ENCODE data around the gene TGM3. TPM values are rescaled to one million over a fixed set of nuclear protein-coding genes. Genes with fewer than 3 reads are reported as not detected.

The TGM3 gene
- total and polyA plus RNA-seq, 2 experiments from 2014 or later = 0.08 TPM; not detected in 1

- no peak overlapping the region for H3K27ac Mint-ChIP-seq
- Histone ChIP-seq H3K4me3 (no peak overlapping the region), H3K4me2 (no peak overlapping the region), H2AFZ (no peak overlapping the region), H3K79me2 (replicated peaks; ENCODE audit: insufficient read depth) (no peaks in the 10 kb centered on the region), H3K9me2 (ENCODE audit: insufficient read depth) (no peaks in the 10 kb centered on the region), H3K36me3 (ENCODE audit: insufficient read depth) (no peaks in the 10 kb centered on the region), H3K27me3 (ENCODE audit: insufficient read depth) (no peaks in the 10 kb centered on the region), H3K27ac (ENCODE audit: low read depth) (no peak overlapping the region), H3F3A (replicated peaks; ENCODE audit: low read depth) (no peaks in the 10 kb centered on the region), H4K20me1 (replicated peaks; ENCODE audit: insufficient read depth) (no peaks in the 10 kb centered on the region), H3K4me1 (ENCODE audit: insufficient read depth) (no peaks in the 10 kb centered on the region)
- no peaks in the 10 kb centered on the region for H3K4me1 Mint-ChIP-seq
- DNase-seq (ENCODE audit: low spot score) (no peak), ATAC-seq (no peak)
- H3K36me3 Mint-ChIP-seq (ENCODE audit: low read depth) = no peaks in the 10 kb centered on the region
- H3K9me3 Mint-ChIP-seq = peaks cover 3% of the 10 kb centered on the region; the same call in 1 of the 3 replicates
- H3K4me3 Mint-ChIP-seq = no peak overlapping the region
- TF ChIP-seq, protein P1, sequence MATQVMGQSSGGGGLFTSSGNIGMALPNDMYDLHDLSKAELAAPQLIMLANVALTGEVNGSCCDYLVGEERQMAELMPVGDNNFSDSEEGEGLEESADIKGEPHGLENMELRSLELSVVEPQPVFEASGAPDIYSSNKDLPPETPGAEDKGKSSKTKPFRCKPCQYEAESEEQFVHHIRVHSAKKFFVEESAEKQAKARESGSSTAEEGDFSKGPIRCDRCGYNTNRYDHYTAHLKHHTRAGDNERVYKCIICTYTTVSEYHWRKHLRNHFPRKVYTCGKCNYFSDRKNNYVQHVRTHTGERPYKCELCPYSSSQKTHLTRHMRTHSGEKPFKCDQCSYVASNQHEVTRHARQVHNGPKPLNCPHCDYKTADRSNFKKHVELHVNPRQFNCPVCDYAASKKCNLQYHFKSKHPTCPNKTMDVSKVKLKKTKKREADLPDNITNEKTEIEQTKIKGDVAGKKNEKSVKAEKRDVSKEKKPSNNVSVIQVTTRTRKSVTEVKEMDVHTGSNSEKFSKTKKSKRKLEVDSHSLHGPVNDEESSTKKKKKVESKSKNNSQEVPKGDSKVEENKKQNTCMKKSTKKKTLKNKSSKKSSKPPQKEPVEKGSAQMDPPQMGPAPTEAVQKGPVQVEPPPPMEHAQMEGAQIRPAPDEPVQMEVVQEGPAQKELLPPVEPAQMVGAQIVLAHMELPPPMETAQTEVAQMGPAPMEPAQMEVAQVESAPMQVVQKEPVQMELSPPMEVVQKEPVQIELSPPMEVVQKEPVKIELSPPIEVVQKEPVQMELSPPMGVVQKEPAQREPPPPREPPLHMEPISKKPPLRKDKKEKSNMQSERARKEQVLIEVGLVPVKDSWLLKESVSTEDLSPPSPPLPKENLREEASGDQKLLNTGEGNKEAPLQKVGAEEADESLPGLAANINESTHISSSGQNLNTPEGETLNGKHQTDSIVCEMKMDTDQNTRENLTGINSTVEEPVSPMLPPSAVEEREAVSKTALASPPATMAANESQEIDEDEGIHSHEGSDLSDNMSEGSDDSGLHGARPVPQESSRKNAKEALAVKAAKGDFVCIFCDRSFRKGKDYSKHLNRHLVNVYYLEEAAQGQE (IDR thresholded peaks at IDR 0.05; ENCODE audit: unreplicated experiment) = no peak
- TF ChIP-seq NANOG (IDR thresholded peaks at IDR 0.05; ENCODE audit: borderline replicate concordance) (no peak), CREB1 (CRISPR knock-in tag; IDR thresholded peaks at IDR 0.05; ENCODE audit: low read depth) (no peak)
- TF ChIP-seq, protein P2, sequence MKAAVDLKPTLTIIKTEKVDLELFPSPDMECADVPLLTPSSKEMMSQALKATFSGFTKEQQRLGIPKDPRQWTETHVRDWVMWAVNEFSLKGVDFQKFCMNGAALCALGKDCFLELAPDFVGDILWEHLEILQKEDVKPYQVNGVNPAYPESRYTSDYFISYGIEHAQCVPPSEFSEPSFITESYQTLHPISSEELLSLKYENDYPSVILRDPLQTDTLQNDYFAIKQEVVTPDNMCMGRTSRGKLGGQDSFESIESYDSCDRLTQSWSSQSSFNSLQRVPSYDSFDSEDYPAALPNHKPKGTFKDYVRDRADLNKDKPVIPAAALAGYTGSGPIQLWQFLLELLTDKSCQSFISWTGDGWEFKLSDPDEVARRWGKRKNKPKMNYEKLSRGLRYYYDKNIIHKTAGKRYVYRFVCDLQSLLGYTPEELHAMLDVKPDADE (IDR thresholded peaks at IDR 0.05) = no peak
- H3K27me3 Mint-ChIP-seq (ENCODE audit: insufficient read depth, low read depth, poor library complexity) = peaks cover 6% of the 10 kb centered on the region
Measured at GRCh38 chr20:2346188-2346587, 50.4 kb downstream of the TGM3 start.

- no peak overlapping the region for H3K27ac Mint-ChIP-seq
- Histone ChIP-seq H3K27me3 (ENCODE audit: insufficient read depth) (no peaks in the 10 kb centered on the region), H3K9me2 (ENCODE audit: insufficient read depth) (no peaks in the 10 kb centered on the region), H3K79me2 (replicated peaks; ENCODE audit: insufficient read depth) (no peaks in the 10 kb centered on the region), H3K27ac (ENCODE audit: low read depth) (no peak overlapping the region), H2AFZ (0 out of 2 replicates have a peak overlapping the region, but pooled peaks have one; percentile 18), H4K20me1 (replicated peaks; ENCODE audit: insufficient read depth) (no peaks in the 10 kb centered on the region), H3K4me2 (no peak overlapping the region), H3F3A (replicated peaks; ENCODE audit: low read depth) (no peaks in the 10 kb centered on the region), H3K4me3 (no peak overlapping the region), H3K36me3 (ENCODE audit: insufficient read depth) (no peaks in the 10 kb centered on the region), H3K4me1 (ENCODE audit: insufficient read depth) (peaks cover 4% of the 10 kb centered on the region; the same call in 1 of the 2 replicates)
- no peaks in the 10 kb centered on the region for H3K36me3 Mint-ChIP-seq (ENCODE audit: low read depth)
- no peak for DNase-seq (ENCODE audit: low spot score)
- H3K9me3 Mint-ChIP-seq = no peaks in the 10 kb centered on the region
- peaks cover 6% of the 10 kb centered on the region; the same call in 2 of the 3 replicates for H3K4me1 Mint-ChIP-seq
- peaks cover 8% of the 10 kb centered on the region for H3K27me3 Mint-ChIP-seq (ENCODE audit: insufficient read depth, low read depth, poor library complexity)
- ATAC-seq = no peak
- H3K4me3 Mint-ChIP-seq = no peak overlapping the region
- no peak for TF ChIP-seq NANOG (IDR thresholded peaks at IDR 0.05; ENCODE audit: borderline replicate concordance)
- no peak for TF ChIP-seq JUNB (IDR thresholded peaks at IDR 0.05; ENCODE audit: unreplicated experiment)
- TF ChIP-seq POLR2AphosphoS5 (IDR thresholded peaks at IDR 0.05; ENCODE audit: low read depth) = no peak
- TF ChIP-seq ZNF462 (CRISPR knock-in tag; IDR thresholded peaks at IDR 0.05) = no peak
- TF ChIP-seq ZNF114 (CRISPR knock-in tag; IDR thresholded peaks at IDR 0.05) = no peak
- TF ChIP-seq, protein P3, sequence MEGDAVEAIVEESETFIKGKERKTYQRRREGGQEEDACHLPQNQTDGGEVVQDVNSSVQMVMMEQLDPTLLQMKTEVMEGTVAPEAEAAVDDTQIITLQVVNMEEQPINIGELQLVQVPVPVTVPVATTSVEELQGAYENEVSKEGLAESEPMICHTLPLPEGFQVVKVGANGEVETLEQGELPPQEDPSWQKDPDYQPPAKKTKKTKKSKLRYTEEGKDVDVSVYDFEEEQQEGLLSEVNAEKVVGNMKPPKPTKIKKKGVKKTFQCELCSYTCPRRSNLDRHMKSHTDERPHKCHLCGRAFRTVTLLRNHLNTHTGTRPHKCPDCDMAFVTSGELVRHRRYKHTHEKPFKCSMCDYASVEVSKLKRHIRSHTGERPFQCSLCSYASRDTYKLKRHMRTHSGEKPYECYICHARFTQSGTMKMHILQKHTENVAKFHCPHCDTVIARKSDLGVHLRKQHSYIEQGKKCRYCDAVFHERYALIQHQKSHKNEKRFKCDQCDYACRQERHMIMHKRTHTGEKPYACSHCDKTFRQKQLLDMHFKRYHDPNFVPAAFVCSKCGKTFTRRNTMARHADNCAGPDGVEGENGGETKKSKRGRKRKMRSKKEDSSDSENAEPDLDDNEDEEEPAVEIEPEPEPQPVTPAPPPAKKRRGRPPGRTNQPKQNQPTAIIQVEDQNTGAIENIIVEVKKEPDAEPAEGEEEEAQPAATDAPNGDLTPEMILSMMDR (conservative IDR thresholded peaks at IDR 0.05; ENCODE audit: low read depth in 2 of 2) = no peak
- TF ChIP-seq STAT1 (IDR thresholded peaks at IDR 0.05; ENCODE audit: unreplicated experiment) = no peak
Measured at GRCh38 chr20:2348336-2348735, 52.5 kb downstream of the TGM3 start.
